ENCODE measurements around the gene QSOX1. TPM values are rescaled to one million over a fixed set of nuclear protein-coding genes. Genes with fewer than 3 reads are reported as not detected.

The QSOX1 gene
- total and polyA plus RNA-seq, 2 donors (not counting 3 experiments of a cell fraction or from before 2014, with no cell fraction given) = 256 to 415 TPM

GRCh38 chr1:180227861-180228647 lies 73.4 kb downstream of the QSOX1 start:
- Histone ChIP-seq H3K4me3 (replicated peaks in 1 of 3; ENCODE audit: insufficient read depth in 1 of 3, low read depth in 1 of 3, low read length in 3 of 3) (no peak overlapping the region), H2AFZ (ENCODE audit: low read depth, low read length) (no peak overlapping the region), H3K9me1 (replicated peaks; ENCODE audit: control insufficient read depth, extremely low read depth, insufficient read depth, low read length) (no peaks in the 10 kb centered on the region), H3K9me3 (replicated peaks; ENCODE audit: control insufficient read depth, insufficient read depth, low read length) (no peaks in the 10 kb centered on the region), H3K27me3 (ENCODE audit: control insufficient read depth in 2 of 2, insufficient read depth in 2 of 2, low read length in 2 of 2) (peaks cover 62 to 86% of the 10 kb centered on the region in 2 experiments), H4K20me1 (replicated peaks; ENCODE audit: control insufficient read depth, extremely low read depth, insufficient read depth, low read length) (no peaks in the 10 kb centered on the region), H3K79me2 (ENCODE audit: control insufficient read depth, insufficient read depth, low read length) (no peaks in the 10 kb centered on the region), H3K4me2 (ENCODE audit: insufficient read depth, low read length) (no peak overlapping the region), H3K4me1 (ENCODE audit: control insufficient read depth, extremely low read depth, insufficient read depth, low read length) (peaks cover 21% of the 10 kb centered on the region), H3K36me3 (ENCODE audit: control insufficient read depth in 2 of 2, extremely low read depth in 1 of 2, insufficient read depth in 2 of 2, low read length in 2 of 2) (no peaks in the 10 kb centered on the region), H3K27ac (ENCODE audit: insufficient read depth, low read depth, low read length) (no peak overlapping the region), H3K9ac (replicated peaks; ENCODE audit: extremely low read depth, insufficient read depth, low read length) (no peak overlapping the region)
- ChIA-PET CTCF (no interaction called here), POLR2A (no interaction called here)
- BruUV-seq (replicated peaks) = no TSS peak
- FAIRE-seq (no peak), DNase-seq (ENCODE audit: low read depth, low spot score) (no peak)
- dilution Hi-C loops (cut with MboI; ENCODE audit: extremely low pct_ligation_motif_present, low sequenced_read_pairs) = no loop called here
- intact Hi-C loops (cut with micrococcal nuclease) = no loop called here
- TF ChIP-seq FOS (IDR thresholded peaks at IDR 0.05; ENCODE audit: borderline replicate concordance, insufficient read depth, low read length) = no peak
- no peak for TF ChIP-seq MYC (IDR thresholded peaks at IDR 0.05; ENCODE audit: low read depth, low read length)
- TF ChIP-seq MAX (IDR thresholded peaks at IDR 0.05; ENCODE audit: insufficient read depth, insufficient read length) = no peak
- no peak for TF ChIP-seq POLR2AphosphoS5 (IDR thresholded peaks at IDR 0.05; ENCODE audit: insufficient read depth, low read depth, low read length)
- no peak for TF ChIP-seq GATA2 (IDR thresholded peaks at IDR 0.05; ENCODE audit: insufficient read depth, insufficient read length, low read depth, low read length)
- TF ChIP-seq CTCF (IDR thresholded peaks at IDR 0.05; ENCODE audit: extremely low read depth in 1 of 2, insufficient read depth in 1 of 2, low read depth in 1 of 2, low read length in 2 of 2) = no peak
- TF ChIP-seq POLR2A (IDR thresholded peaks at IDR 0.05; ENCODE audit: low read depth, low read length) = no peak

All from endothelial cell of umbilical vein (primary cell).